Measurements from ENCODE around the gene CMBL.

Gene CMBL

GRCh38 chr5:10272053-10272874 is 35.4 kb downstream of the CMBL start:
- no peaks in the 10 kb centered on the region for H3K9me3 ChIP-seq (ENCODE audit: control insufficient read depth, low read length)
- H3K36me3 ChIP-seq (ENCODE audit: control insufficient read depth, insufficient read depth, low read length), result no peaks in the 10 kb centered on the region
- peaks cover 4% of the 10 kb centered on the region for H3K4me1 ChIP-seq (ENCODE audit: control insufficient read depth, insufficient read depth, low read length)
- H3K4me3 ChIP-seq (ENCODE audit: insufficient read depth, low read depth, low read length), result no peak overlapping the region
- H3K27ac ChIP-seq (ENCODE audit: insufficient read depth, low read depth, low read length, poor library complexity, severe bottlenecking), result no peak overlapping the region
- no peaks in the 10 kb centered on the region for H3K27me3 ChIP-seq (ENCODE audit: control insufficient read depth, insufficient read depth, low read length, poor library complexity, severe bottlenecking)
- WGBS, 2 experiments, result 81 to 82% methylated on average over 9 of the region's 9 CpGs

GRCh38 chr5:10268100-10268499 is 39.6 kb downstream of the CMBL start:
- no peaks in the 10 kb centered on the region for H3K4me1 ChIP-seq (ENCODE audit: control insufficient read depth, insufficient read depth, low read length)
- peaks cover 24% of the 10 kb centered on the region for H3K36me3 ChIP-seq (ENCODE audit: control insufficient read depth, insufficient read depth, low read length)
- H3K9me3 ChIP-seq (ENCODE audit: control insufficient read depth, low read length), result no peaks in the 10 kb centered on the region
- 90 to 93% methylated on average over 10 of the region's 10 CpGs for WGBS, 2 experiments
- no peaks in the 10 kb centered on the region for H3K27me3 ChIP-seq (ENCODE audit: control insufficient read depth, insufficient read depth, low read length, poor library complexity, severe bottlenecking)
- no peak overlapping the region for H3K27ac ChIP-seq (ENCODE audit: insufficient read depth, low read depth, low read length, poor library complexity, severe bottlenecking)
- no peak overlapping the region for H3K4me3 ChIP-seq (ENCODE audit: insufficient read depth, low read depth, low read length)

- H3K4me1 ChIP-seq (ENCODE audit: control insufficient read depth, insufficient read depth, low read length), result no peaks in the 10 kb centered on the region
- peaks cover 27% of the 10 kb centered on the region for H3K36me3 ChIP-seq (ENCODE audit: control insufficient read depth, insufficient read depth, low read length)
- no peak overlapping the region for H3K4me3 ChIP-seq (ENCODE audit: insufficient read depth, low read depth, low read length)
- no peaks in the 10 kb centered on the region for H3K27me3 ChIP-seq (ENCODE audit: control insufficient read depth, insufficient read depth, low read length, poor library complexity, severe bottlenecking)
- whole genome bisulfite sequencing, 2 experiments, result 92 to 93% methylated on average over 4 of the region's 4 CpGs
- H3K9me3 ChIP-seq (ENCODE audit: control insufficient read depth, low read length), result no peaks in the 10 kb centered on the region
- H3K27ac ChIP-seq (ENCODE audit: insufficient read depth, low read depth, low read length, poor library complexity, severe bottlenecking), result no peak overlapping the region
Measured at GRCh38 chr5:10266839-10267238, 40.9 kb downstream of the CMBL start.

GRCh38 chr5:10266137-10266536 is 41.6 kb downstream of the CMBL start:
- no peak overlapping the region for H3K27ac ChIP-seq (ENCODE audit: insufficient read depth, low read depth, low read length, poor library complexity, severe bottlenecking)
- no peaks in the 10 kb centered on the region for H3K4me1 ChIP-seq (ENCODE audit: control insufficient read depth, insufficient read depth, low read length)
- no peaks in the 10 kb centered on the region for H3K9me3 ChIP-seq (ENCODE audit: control insufficient read depth, low read length)
- H3K4me3 ChIP-seq (ENCODE audit: insufficient read depth, low read depth, low read length), result no peak overlapping the region
- no peaks in the 10 kb centered on the region for H3K27me3 ChIP-seq (ENCODE audit: control insufficient read depth, insufficient read depth, low read length, poor library complexity, severe bottlenecking)
- peaks cover 33% of the 10 kb centered on the region for H3K36me3 ChIP-seq (ENCODE audit: control insufficient read depth, insufficient read depth, low read length)
- 91 to 96% methylated on average over 3 to 4 of the region's 4 CpGs for WGBS, 2 experiments

GRCh38 chr5:10265245-10266109 is 42.2 kb downstream of the CMBL start:
- Histone ChIP-seq H3K9me3 (ENCODE audit: control insufficient read depth, low read length) (no peaks in the 10 kb centered on the region), H3K36me3 (ENCODE audit: control insufficient read depth, insufficient read depth, low read length) (peaks cover 39% of the 10 kb centered on the region), H3K27ac (ENCODE audit: insufficient read depth, low read depth, low read length, poor library complexity, severe bottlenecking) (no peak overlapping the region), H3K27me3 (ENCODE audit: control insufficient read depth, insufficient read depth, low read length, poor library complexity, severe bottlenecking) (no peaks in the 10 kb centered on the region), H3K4me1 (ENCODE audit: control insufficient read depth, insufficient read depth, low read length) (no peaks in the 10 kb centered on the region), H3K4me3 (ENCODE audit: insufficient read depth, low read depth, low read length) (no peak overlapping the region)
- 62 to 64% methylated on average over 6 of the region's 6 CpGs for WGBS, 2 experiments

- peaks cover 48% of the 10 kb centered on the region for H3K36me3 ChIP-seq (ENCODE audit: control insufficient read depth, insufficient read depth, low read length)
- no peak overlapping the region for H3K4me3 ChIP-seq (ENCODE audit: insufficient read depth, low read depth, low read length)
- H3K27me3 ChIP-seq (ENCODE audit: control insufficient read depth, insufficient read depth, low read length, poor library complexity, severe bottlenecking), result no peaks in the 10 kb centered on the region
- no peaks in the 10 kb centered on the region for H3K4me1 ChIP-seq (ENCODE audit: control insufficient read depth, insufficient read depth, low read length)
- no peak overlapping the region for H3K27ac ChIP-seq (ENCODE audit: insufficient read depth, low read depth, low read length, poor library complexity, severe bottlenecking)
- H3K9me3 ChIP-seq (ENCODE audit: control insufficient read depth, low read length), result no peaks in the 10 kb centered on the region
- 94 to 100% methylated on average over 1 to 3 of the region's 3 CpGs for WGBS, 2 experiments
Measured at GRCh38 chr5:10264604-10265003, 43.1 kb downstream of the CMBL start.

GRCh38 chr5:10262995-10263394 is 44.7 kb downstream of the CMBL start:
- no peaks in the 10 kb centered on the region for H3K27me3 ChIP-seq (ENCODE audit: control insufficient read depth, insufficient read depth, low read length, poor library complexity, severe bottlenecking)
- H3K4me3 ChIP-seq (ENCODE audit: insufficient read depth, low read depth, low read length), result no peak overlapping the region
- no peak overlapping the region for H3K27ac ChIP-seq (ENCODE audit: insufficient read depth, low read depth, low read length, poor library complexity, severe bottlenecking)
- H3K9me3 ChIP-seq (ENCODE audit: control insufficient read depth, low read length), result no peaks in the 10 kb centered on the region
- H3K36me3 ChIP-seq (ENCODE audit: control insufficient read depth, insufficient read depth, low read length), result peaks cover 64% of the 10 kb centered on the region
- WGBS, 2 experiments, result 94 to 95% methylated on average over 11 of the region's 11 CpGs
- no peaks in the 10 kb centered on the region for H3K4me1 ChIP-seq (ENCODE audit: control insufficient read depth, insufficient read depth, low read length)

GRCh38 chr5:10262121-10262774 is 45.5 kb downstream of the CMBL start:
- Histone ChIP-seq H3K27me3 (ENCODE audit: control insufficient read depth, insufficient read depth, low read length, poor library complexity, severe bottlenecking) (no peaks in the 10 kb centered on the region), H3K36me3 (ENCODE audit: control insufficient read depth, insufficient read depth, low read length) (peaks cover 72% of the 10 kb centered on the region), H3K4me3 (ENCODE audit: insufficient read depth, low read depth, low read length) (no peak overlapping the region), H3K27ac (ENCODE audit: insufficient read depth, low read depth, low read length, poor library complexity, severe bottlenecking) (no peak overlapping the region), H3K4me1 (ENCODE audit: control insufficient read depth, insufficient read depth, low read length) (no peaks in the 10 kb centered on the region), H3K9me3 (ENCODE audit: control insufficient read depth, low read length) (no peaks in the 10 kb centered on the region)
- WGBS, 2 experiments, result 87% methylated on average over 18 of the region's 18 CpGs

- Histone ChIP-seq H3K27me3 (ENCODE audit: control insufficient read depth, insufficient read depth, low read length, poor library complexity, severe bottlenecking) (no peaks in the 10 kb centered on the region), H3K36me3 (ENCODE audit: control insufficient read depth, insufficient read depth, low read length) (peaks cover 79% of the 10 kb centered on the region), H3K4me3 (ENCODE audit: insufficient read depth, low read depth, low read length) (no peak overlapping the region), H3K9me3 (ENCODE audit: control insufficient read depth, low read length) (no peaks in the 10 kb centered on the region), H3K27ac (ENCODE audit: insufficient read depth, low read depth, low read length, poor library complexity, severe bottlenecking) (no peak overlapping the region), H3K4me1 (ENCODE audit: control insufficient read depth, insufficient read depth, low read length) (no peaks in the 10 kb centered on the region)
- WGBS, 2 experiments, result 85 to 86% methylated on average over 9 of the region's 9 CpGs
Measured at GRCh38 chr5:10261065-10261464, 46.6 kb downstream of the CMBL start.

- Histone ChIP-seq H3K36me3 (ENCODE audit: control insufficient read depth, insufficient read depth, low read length) (peaks cover 72% of the 10 kb centered on the region), H3K4me3 (ENCODE audit: insufficient read depth, low read depth, low read length) (no peak overlapping the region), H3K27ac (ENCODE audit: insufficient read depth, low read depth, low read length, poor library complexity, severe bottlenecking) (no peak overlapping the region), H3K27me3 (ENCODE audit: control insufficient read depth, insufficient read depth, low read length, poor library complexity, severe bottlenecking) (no peaks in the 10 kb centered on the region), H3K4me1 (ENCODE audit: control insufficient read depth, insufficient read depth, low read length) (no peaks in the 10 kb centered on the region), H3K9me3 (ENCODE audit: control insufficient read depth, low read length) (no peaks in the 10 kb centered on the region)
- 95% methylated on average over 5 of the region's 5 CpGs for WGBS, 2 experiments
Measured at GRCh38 chr5:10259899-10260298, 47.8 kb downstream of the CMBL start.

Measured in ectodermal cell (in vitro differentiated cells).